Left renal pelvis (tissue), 4 donors: Measurements from ENCODE around the gene UNC13D. TPM values are rescaled to one million over a fixed set of nuclear protein-coding genes. Genes with fewer than 3 reads are reported as not detected.

Experiments
- DNase-seq, 4 donors: peaks; one replicate each; pipeline ENCODE4 v3.0.0-alpha.2; 2013; ENCODE audit warnings: low read depth in 4 of 4, low spot score in 3 of 4
- polyA plus RNA-seq, 4 donors: library from polyadenylated mRNA; unstranded; fragments of 120-200 nt; gene quantifications; one replicate each; pipeline ENCODE4 v1.2.1, GENCODE V29; 2013; ENCODE audit not compliant: insufficient read length in 4 of 4

The UNC13D gene
- polyA plus RNA-seq, 4 donors = 4.8 to 9.8 (median 7.0) TPM

DNA sequence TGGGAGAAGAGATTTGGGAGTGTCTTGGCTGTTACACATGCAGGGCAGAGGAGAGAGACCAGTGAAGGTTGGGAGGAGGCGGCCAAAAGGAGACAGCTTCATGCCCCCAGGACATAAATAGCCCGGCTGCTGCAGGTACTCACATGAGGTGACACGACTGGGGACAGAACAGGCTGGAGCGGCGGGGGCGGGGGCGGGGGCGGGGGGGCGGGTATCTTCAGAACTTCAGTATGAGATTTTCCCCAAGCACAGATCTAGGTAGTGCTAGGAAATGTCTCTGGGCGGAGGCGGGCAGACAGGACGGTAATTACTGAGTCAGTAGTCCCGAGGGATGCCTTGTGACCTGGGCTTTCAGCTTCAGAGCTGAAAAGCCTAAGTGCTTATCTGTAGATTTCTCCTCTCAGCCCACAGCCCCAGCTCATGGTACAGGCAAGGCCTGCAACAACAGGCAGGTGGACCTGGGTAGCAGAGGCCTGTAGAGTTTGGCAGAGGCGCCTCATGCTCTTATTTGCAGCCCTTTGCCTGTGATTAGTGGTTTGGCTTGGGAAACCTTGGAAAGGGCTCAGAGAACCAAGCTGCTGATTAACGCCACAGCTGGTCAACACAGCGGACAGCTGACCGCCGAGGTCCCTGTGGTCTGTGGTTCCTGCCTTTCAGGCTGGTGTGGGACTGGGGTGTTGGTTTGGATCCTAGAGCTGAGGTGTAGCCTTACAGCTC is 35.1 kb downstream of the UNC13D start:
- no peak for DNase-seq

DNA sequence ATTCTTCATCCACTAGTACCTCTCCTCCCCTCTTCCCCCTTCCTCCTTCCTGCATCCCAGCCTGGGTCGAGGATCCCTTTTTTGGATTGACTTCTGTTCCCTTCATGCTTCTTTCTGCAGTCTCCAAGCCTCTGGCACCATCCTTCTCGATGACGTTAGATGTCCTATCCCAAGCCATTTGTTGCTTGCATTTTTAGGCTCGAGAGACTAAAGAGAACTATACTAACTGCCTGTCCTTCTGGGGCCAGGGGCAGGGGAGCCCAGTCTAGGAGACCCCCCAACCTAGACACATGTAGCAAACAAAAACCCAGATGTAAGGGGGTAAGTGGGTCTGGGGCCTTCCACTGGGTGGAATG is 35.7 kb downstream of the UNC13D start:
- DNase-seq = no peak

DNA sequence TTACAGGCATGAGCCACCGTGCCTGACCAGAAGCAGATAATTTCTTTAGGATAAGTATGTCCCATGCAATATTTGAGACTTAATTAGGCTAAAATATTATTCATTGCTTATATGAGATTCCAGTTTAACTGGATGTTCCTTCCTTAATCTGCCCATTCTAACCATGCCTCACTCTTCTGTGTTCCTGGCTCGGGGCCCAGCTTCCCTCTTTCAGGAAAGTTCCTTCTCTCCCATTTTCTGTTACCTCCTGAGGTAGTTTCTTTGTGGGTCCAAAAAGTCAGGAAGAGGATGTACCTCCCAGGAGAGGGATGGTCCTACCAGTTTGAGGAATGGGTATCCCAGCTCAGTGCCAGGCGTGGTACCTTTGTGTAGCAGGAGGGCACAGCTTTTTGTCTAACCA is 36.3 kb downstream of the UNC13D start:
- DNase-seq = no peak

DNA sequence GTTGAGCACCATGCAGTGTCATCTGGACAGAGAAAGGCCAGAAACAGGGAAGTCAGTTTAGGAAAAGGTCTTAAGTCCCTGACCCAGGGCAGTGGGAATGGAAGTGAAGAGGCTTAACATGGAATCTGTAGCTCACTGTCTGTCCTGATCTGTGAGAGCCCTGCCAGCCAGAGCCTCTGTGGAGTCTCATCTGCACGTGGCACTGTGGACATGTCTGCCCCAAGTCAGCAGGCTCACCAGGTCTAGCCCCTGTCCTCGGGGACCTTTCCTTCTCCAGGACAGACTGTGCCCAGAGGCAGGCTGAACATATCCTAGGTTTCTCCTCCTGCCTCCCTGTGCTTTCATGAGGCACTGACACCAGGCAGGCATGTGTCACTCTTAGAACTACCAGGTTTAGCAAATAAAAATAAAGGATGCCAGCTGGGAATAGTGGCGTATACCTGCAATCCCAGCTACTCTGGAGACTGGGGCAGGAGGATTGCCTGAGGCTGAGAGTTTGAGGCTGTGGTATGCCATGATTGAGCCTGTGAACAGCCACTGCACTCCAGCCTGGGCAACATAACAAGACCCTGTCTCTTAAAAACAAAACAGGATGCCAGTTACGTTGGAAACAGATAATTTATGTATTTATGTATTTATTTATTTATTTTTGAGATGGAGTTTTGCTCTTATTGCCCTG is 37.2 kb downstream of the UNC13D start:
- DNase-seq = no peak

DNA sequence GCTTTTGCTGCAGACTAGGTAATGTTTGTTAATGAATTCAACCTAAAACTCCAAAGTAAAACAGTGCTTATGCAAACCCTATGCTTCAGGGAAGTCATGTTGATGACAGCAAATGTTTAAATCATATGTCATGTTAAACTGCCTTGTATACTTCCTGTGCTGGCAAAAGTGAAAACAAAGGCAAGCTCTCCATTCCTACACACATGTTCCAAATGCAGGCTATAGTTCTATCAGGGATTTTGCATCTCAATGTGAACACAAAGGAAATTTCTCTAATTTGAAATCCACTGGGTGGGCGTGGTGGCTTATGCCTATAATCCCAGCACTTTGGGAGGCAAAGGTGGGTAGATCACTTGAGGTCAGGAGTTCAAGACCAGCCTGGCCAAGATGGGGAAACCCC is 40.3 kb downstream of the UNC13D start:
- no peak for DNase-seq

DNA sequence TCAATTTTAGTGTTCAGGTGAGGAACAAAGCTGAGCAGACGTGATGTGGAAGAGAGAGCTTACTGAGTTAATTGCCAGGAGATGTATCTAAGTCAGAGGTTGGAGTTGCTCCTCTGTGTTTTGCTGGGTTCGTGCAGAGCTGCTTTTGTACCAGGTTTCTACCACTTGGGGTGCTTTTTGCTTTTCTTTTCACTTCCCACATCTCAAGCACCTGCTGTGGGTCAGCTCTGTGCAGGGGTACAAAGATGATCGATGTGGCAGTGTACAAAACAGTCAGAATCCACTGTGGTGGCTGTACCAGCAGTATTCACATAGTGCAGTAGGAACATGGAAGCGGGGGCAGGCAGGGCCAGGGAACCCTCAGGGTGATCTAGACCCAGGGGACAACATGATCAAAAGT is 44.8 kb downstream of the UNC13D start:
- DNase-seq = no peak

DNA sequence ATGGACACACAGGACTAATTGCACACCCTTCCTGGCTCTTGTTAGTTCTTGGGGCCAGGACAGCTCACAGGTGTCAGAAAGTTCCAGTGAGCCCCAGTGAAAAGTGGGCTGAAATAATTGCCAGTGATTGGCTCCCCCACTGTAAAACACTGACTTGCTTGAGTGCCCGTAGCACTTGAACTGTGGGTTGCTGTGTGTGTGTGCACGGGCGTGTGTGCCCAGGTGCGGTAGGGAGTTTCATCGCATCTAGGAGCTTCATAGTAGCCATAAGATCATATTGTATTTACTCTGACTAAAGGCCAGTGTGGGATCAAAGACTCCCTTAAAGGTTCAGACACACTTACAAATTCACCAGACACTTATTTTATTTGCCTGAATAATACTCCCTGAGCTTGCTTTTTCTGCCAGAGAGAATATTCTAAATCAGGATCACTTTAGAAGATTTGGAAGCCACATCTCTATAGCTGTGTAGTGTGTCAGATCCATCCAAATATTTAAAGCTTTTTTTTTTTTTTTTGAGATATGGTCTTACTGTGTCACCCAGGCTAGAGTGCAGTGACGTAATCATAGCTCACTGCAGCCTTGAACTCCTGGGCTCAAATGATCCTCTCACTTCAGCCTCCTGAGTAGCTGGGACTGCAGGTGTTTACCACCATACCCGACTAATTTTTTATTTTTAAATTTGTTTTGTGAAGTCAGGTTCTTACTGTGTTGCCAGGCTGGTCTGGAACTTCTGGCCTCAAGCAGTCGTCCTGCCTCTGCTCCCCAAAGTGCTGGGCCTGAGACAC is 48.2 kb downstream of the UNC13D start:
- DNase-seq = no peak

DNA sequence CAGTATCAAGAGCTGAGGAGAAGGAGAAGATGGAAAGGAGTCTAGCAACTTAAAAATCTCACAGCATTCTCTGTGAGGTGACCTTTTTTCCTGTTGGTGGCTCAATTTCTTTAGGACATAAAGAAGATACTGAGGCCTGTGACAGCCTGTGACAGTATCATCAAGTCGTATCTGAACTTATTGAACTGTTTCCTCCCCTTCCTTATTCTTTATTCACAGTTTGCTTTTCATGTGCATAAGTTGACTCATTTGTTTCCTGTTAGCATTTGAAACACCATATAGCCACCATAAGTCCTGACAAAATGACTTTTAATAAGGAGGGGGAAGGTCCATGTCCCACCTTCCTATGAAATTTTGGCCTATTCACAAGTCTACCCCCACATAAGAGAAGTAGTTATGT is 50.7 kb downstream of the UNC13D start:
- no peak for DNase-seq

DNA sequence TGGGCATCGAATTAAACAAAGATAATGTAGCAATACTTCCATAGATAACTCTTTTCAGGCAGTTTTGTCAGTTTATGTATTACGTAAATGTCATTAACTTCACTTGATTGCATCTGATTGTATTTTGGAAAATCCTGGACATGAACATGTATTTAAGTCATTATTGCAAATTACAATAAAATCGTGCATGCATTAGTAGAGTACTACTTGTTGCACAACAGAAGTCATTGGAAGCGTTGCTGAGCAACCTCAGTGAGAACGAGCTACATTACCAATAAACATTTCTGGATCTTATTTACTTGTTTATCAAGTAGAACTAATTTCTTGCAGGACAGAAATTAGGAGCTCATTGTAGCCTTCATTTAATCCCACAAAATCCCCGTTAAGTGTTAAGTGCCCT is 53.0 kb downstream of the UNC13D start:
- DNase-seq = no peak

DNA sequence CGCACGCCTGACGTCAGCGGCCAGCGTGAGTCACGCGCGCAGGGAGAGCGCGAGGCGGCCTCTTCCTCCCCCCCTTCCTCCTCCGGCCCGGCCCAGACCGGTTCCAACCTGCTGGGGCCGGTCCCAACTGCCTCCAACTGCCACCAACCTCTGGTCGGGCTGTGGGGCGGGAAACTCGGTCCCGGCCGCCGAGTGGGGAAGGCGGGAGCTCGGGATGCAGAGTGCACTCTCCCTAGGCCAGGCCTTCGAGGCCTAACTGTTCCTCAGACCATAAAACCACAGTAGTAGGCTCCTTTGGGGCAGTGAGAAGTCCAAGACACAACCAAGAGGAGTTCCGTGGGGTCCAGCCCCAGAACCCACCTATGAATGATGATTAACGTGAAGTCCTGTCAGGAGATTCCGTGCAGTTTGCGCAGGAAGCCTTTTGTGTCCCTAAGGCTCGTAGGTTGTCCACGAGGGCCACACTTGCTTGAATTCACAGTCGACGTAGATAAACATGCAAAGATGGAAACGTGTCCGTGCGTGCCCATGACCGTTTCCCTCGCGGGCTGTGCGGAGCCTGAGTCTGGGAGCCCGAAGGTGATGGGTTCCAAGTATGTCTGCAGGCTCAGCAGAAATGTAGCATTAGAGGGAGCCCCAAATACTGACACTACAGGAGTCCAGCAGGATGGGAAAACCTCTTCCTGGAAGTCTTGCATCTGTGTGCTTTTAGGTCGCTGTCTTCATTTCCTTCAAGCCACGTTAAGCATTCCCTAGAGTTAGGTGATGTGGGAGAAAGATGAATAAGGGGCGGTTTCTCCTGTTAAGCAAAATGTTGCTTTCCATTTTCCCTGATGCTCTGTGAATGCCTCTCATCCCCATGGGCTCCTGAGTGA is 59.0 kb downstream of the UNC13D start:
- DNase-seq = peak in 3 of 4 donors; percentile 81 to 87 (median 81)

DNA sequence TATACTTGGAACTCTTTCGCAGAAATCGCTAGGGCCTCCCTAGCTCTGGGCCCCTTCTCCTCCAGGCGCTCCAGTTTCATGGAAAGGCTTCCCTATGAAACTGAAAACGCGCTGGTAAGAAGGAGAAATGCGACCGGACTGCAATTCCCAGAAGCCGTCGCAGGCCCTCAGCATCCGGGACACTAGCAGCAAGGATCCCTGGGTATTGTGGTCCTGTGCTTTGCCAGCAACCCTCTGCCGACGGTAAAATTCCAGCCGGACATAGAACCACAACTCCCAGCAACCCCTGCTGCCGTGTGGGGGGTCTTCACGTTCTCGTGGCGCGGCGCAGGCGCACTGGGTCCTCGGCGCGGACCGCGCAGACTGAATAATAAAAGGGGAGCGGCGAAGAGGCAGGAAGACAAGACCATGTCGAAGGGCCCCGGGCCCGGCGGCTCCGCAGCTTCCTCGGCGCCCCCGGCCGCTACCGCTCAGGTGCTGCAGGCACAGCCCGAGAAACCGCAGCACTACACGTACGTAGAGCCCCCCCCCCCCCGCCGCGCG is 59.7 kb downstream of the UNC13D start, which contains the start of gene UNK:
UNK (plus strand) TSS at position 334 of the 543 bp plus-strand sequence; CDS start at position 409, 75 bp downstream.
- peak; percentile 98 to 99 (median 98) for DNase-seq

DNA sequence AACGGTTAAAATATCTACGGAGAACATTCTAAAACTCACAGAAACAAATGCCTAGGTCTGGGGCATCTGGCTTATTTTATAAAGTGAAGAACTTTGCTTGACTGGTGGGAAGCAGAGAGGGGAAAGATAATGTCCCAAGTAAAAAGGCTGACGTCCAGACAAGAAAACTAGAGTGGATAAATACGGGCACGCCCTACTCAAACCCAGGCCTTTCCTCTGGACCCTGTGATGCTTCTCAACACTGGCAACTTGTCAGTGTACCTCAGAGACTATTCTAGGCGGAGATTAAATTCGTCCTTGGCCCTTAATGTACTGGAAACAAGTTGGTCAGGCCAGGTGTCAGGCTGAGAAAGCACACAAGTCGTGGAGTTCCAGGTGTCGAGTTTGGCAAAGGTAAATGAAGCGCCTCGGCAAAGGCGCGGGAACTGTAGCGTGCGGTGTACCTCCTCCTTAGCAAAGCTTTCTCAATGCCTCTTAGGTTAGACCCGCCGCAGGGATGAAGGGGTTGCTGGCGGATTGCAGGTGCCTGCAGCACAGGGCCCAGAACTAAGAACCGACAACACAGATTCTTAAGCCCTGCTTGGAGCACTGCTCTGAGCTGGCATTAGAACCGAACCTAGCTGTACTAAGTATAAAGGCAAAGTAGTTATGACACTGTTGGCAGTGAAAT is 60.3 kb downstream of the UNC13D start:
- no peak for DNase-seq

DNA sequence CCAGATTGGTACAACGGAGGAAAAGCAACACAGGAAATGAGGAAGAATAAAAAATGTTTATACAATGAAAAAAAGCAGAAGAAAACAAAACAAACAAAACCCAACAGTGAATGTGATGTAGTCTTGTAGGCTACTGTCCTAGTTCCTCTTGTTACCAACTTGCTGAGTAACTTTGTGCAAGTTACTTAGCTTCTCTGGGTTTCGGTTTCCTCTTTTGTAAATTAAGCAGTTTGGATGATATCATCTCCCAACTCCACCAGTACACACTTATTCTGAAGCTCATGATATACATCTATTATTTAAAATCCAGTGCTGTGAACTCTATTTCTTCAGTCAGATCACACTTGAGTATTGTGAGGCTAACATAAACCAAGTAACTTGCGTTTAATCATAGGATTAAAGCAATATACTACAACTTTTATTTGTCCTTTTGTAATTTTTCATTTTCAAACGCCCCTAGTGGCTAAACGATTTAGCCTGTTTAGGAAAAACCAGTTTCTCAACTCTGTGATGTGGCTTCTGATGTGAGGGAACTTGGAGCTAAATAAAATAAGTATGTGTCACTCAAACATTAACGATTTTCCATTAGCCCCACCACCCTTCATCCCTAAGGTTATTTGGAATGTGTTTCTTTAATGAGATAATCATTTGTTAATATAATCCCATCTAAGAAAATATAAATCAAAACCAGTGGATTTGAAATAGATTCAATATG is 61.0 kb downstream of the UNC13D start:
- DNase-seq = peak in 1 of 4 donors; percentile 64

DNA sequence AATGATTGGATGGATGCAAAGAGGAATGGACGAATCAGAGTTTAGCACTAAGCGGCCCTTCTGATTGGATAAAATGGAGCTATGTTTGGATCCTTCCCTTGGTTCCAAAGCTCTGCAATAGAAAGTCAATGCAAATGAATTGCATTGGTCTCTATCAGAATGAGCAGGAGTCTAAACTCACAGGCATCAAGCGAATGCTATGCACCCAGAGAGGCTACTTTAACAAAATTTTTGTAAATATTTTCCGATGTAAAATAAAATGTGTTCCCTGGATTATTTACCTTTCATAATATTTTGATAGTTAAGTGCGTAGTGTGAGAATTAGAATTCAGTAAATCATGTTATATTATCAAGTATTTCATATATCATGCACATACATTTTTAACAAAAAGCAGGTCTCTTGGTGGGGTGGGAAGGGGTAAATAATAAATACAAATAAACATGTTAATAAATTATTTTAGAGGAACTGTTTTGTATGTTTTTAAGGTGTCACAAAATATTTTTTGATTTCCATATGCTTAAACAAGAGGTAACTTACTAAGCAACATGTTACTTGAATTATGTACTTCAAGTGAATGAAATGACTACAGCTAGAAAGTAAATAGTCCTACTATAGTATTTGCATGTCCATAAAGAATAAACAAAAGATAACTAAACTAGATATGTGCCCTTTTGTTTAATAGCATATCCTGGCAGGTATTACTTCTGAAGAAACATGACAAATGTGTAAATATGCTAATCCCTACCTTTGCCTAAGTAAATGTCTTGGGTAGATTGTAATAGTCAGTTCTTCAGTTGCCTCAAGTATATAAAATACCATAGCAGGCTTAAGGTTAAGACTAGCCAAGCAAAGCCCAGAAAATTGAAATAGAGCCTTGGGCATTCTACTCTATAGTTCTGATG is 64.0 kb downstream of the UNC13D start:
- peak in 1 of 4 donors; percentile 98 for DNase-seq

DNA sequence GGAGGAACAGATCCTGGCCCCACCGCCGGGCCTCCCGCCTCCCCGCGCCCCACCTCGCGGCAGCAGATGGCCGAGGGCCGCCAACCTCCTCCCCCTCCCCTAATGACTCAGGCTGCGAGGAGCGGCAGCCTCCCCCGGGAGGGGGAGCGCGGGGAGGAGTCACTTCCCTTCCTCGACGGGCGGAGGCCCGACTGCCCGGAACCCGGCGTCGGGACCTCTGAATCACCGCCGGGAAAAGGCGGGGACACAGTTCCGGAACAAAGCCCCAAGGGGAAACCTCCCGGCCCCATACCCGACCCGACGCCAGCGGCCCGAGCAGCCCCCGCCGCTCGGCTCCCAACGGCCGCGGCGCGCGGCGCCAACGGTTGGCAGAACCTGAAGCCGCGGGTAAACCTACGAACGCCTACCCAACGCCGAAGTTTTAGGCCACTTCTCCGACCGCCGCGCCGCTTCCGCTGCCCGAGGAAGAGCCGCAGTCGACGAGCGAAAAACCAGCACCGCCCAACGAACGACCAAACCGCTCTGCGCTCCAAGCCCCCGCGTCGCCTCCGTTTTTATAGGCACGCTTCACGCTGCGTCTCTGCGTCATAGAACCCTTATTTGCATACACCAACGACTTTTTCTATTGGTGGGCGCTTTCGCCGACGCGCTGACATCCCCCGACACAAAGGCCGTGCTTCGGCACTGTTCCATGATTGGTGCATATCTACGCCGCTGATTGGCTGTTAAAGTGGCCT is 64.8 kb downstream of the UNC13D start:
- peak in 3 of 4 donors; percentile 98 to 99 (median 99) for DNase-seq

DNA sequence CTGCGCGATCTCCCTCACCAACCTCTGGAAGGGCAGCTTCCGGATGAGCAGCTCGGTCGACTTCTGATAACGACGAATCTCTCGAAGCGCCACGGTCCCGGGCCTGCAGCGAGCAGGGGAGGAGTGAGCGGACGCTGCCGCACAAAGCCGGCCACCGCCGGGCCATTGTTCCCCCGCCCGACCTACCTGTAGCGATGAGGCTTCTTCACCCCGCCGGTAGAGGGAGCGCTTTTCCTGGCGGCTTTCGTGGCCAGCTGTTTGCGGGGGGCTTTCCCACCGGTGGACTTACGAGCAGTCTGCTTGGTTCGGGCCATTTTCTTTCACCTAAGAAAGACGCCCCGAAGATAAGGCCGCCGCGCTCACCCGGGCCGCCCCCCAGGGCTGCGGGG is 65.3 kb downstream of the UNC13D start:
- DNase-seq = no peak
